ENCODE data around the gene ADA.

DNA sequence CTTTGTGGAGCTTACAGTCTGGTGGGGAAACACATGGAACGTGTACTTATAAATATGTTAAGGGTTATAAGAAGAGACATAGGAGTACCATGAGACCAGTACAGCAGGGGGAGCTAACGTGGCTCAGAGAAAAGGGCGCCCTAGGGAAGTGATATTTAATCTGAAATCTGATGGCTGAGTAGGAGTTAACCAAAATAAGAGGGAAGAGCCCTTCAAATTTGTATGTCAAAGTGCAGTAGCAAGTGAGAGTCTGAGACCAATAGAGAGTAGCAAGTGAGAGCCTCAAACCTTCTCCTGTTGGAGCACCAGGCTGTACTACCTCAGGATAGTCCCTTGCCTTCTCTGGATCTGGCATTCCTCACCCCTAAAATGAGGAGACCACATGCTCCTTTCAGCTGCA lies 75.2 kb downstream of the ADA start:
- TF ChIP-seq, protein P1, sequence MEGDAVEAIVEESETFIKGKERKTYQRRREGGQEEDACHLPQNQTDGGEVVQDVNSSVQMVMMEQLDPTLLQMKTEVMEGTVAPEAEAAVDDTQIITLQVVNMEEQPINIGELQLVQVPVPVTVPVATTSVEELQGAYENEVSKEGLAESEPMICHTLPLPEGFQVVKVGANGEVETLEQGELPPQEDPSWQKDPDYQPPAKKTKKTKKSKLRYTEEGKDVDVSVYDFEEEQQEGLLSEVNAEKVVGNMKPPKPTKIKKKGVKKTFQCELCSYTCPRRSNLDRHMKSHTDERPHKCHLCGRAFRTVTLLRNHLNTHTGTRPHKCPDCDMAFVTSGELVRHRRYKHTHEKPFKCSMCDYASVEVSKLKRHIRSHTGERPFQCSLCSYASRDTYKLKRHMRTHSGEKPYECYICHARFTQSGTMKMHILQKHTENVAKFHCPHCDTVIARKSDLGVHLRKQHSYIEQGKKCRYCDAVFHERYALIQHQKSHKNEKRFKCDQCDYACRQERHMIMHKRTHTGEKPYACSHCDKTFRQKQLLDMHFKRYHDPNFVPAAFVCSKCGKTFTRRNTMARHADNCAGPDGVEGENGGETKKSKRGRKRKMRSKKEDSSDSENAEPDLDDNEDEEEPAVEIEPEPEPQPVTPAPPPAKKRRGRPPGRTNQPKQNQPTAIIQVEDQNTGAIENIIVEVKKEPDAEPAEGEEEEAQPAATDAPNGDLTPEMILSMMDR (IDR thresholded peaks at IDR 0.05; ENCODE audit: low read depth, low read length, poor library complexity, severe bottlenecking) = peak; percentile 70
- no peak for TF ChIP-seq EZH2phosphoT487 (IDR thresholded peaks at IDR 0.05; ENCODE audit: borderline replicate concordance, low read length)

Data from DOHH2 (cell line).